ENCODE data around the gene DIRAS1. TPM values are rescaled to one million over a fixed set of nuclear protein-coding genes. Genes with fewer than 3 reads are reported as not detected.

The DIRAS1 gene
- total and polyA plus RNA-seq, 4 experiments from 2014 or later = not detected

- no peak overlapping the region for H3K27ac ChIP-seq (ENCODE audit: low read depth, low read length)
- Mint-ChIP-seq H3K36me3 (peaks cover 0 to 5% of the 10 kb centered on the region in 2 donors), H3K27me3 (peaks cover 17 to 22% of the 10 kb centered on the region in 2 donors), H3K4me3 (peak overlapping the region in 5 of 8 donors; percentile 51 to 69 (median 67)), H3K9me3 (peaks cover 0 to 9% (median 6%) of the 10 kb centered on the region in 8 donors), H3K4me1 (peaks cover 1 to 10% (median 7%) of the 10 kb centered on the region in 4 donors), H3K27ac (no peak overlapping the region)
- H3K4me3 ChIP-seq (ENCODE audit: low read length in 2 of 2) = no peak overlapping the region
- H3K27me3 ChIP-seq (ENCODE audit: insufficient read depth, low read length) = peaks cover 5% of the 10 kb centered on the region
- H3K9me3 ChIP-seq (ENCODE audit: control insufficient read depth in 1 of 2, low read length in 2 of 2) = no peaks in the 10 kb centered on the region
- intact Hi-C loops (cut with micrococcal nuclease) = no loop called here
- no peaks in the 10 kb centered on the region for H3K36me3 ChIP-seq (ENCODE audit: insufficient read depth, low read length)
- POLR2A ChIA-PET (ENCODE audit: partially characterized antibody) = no interaction called here
- CTCF ChIA-PET (ENCODE audit: partially characterized antibody) = no interaction called here
- no peak for DNase-seq
- no peaks in the 10 kb centered on the region for H3K4me1 ChIP-seq (ENCODE audit: insufficient read depth, low read length)
Observed at GRCh38 chr19:2719920-2720776, 1.0 kb downstream of the DIRAS1 start.

- H3K4me3 ChIP-seq (ENCODE audit: low read length in 2 of 2) = no peak overlapping the region
- Mint-ChIP-seq H3K4me1 (peaks cover under 1 to 11% (median 6%) of the 10 kb centered on the region in 4 donors), H3K9me3 (peaks cover 0 to 11% (median 6%) of the 10 kb centered on the region in 8 donors), H3K27ac (no peak overlapping the region), H3K27me3 (peaks cover 15 to 20% of the 10 kb centered on the region in 2 donors), H3K36me3 (peaks cover 0 to 5% of the 10 kb centered on the region in 2 donors), H3K4me3 (no peak overlapping the region)
- no peak overlapping the region for H3K27ac ChIP-seq (ENCODE audit: low read depth, low read length)
- intact Hi-C loops (cut with micrococcal nuclease) = no loop called here
- ChIA-PET CTCF (ENCODE audit: partially characterized antibody) (no interaction called here), POLR2A (ENCODE audit: partially characterized antibody) (no interaction called here)
- H3K36me3 ChIP-seq (ENCODE audit: insufficient read depth, low read length) = no peaks in the 10 kb centered on the region
- DNase-seq = no peak
- H3K27me3 ChIP-seq (ENCODE audit: insufficient read depth, low read length) = peaks cover 5% of the 10 kb centered on the region
- no peaks in the 10 kb centered on the region for H3K4me1 ChIP-seq (ENCODE audit: insufficient read depth, low read length)
- no peaks in the 10 kb centered on the region for H3K9me3 ChIP-seq (ENCODE audit: control insufficient read depth in 1 of 2, low read length in 2 of 2)
Observed at GRCh38 chr19:2719232-2719735, 1.9 kb downstream of the DIRAS1 start.

DNA sequence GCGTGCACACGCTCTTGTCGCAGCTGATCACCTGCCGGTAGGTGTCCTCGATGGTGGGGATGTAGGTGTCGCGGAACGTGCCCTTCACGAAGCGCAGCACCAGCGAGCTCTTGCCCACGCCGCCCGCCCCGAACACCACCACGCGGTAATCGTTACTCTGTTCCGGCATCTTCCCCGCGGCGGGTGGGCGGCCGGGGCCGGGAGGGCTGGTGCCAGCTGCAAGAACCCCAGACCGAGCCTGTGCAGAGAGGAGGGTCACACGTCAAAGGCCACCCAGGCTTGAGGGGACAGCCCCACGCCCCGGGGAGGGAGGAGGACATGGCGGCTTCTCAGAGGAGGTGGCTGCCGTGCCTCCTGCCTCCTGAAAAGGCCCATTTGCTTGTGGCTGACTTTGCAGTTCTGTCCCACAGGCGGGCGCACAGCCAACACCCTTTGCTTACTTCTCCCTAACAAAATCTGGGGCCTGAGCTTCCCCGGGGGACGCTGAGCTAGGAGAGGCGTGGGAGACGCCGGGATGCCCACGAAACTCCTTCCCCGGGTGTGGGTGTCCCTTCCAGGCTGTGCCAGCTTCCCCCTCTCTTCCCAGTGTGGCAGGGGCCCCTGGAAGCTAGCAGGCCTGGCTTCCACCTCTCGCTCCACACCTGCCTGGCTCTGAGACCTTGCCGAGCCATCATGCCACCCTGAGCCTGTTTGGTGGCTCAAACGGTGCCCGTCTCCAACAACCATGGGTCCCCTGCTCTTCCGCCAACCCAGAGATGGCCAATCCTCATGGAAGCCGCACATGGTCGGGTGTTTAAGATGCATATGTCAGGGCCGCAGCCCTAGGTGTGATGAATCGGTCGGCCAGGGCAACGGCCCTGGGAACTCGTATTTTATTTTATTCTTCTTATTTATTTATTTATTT, 3.3 kb downstream of the DIRAS1 start:
- H3K36me3 ChIP-seq (ENCODE audit: insufficient read depth, low read length) = no peaks in the 10 kb centered on the region
- Mint-ChIP-seq H3K4me1 (peaks cover 0 to 11% (median 6%) of the 10 kb centered on the region in 4 donors), H3K4me3 (no peak overlapping the region), H3K36me3 (peaks cover 0 to 5% of the 10 kb centered on the region in 2 donors), H3K27me3 (peaks cover 13 to 17% of the 10 kb centered on the region in 2 donors), H3K9me3 (peaks cover 0 to 11% (median 6%) of the 10 kb centered on the region in 8 donors), H3K27ac (no peak overlapping the region)
- peaks cover 5% of the 10 kb centered on the region for H3K27me3 ChIP-seq (ENCODE audit: insufficient read depth, low read length)
- H3K9me3 ChIP-seq (ENCODE audit: control insufficient read depth in 1 of 2, low read length in 2 of 2) = no peaks in the 10 kb centered on the region
- no peak overlapping the region for H3K4me3 ChIP-seq (ENCODE audit: low read length in 2 of 2)
- H3K27ac ChIP-seq (ENCODE audit: low read depth, low read length) = no peak overlapping the region
- no peak for DNase-seq
- intact Hi-C loops (cut with micrococcal nuclease) = no loop called here
- ChIA-PET POLR2A (ENCODE audit: partially characterized antibody) (interaction anchor here (1.0 kb wide), 1 partner anchor 16 kb away, joined by 3 read pairs; the partner anchor contains the start of gene GNG7), CTCF (ENCODE audit: partially characterized antibody) (no interaction called here)
- no peaks in the 10 kb centered on the region for H3K4me1 ChIP-seq (ENCODE audit: insufficient read depth, low read length)

- no peak overlapping the region for H3K27ac Mint-ChIP-seq
- intact Hi-C loops (cut with micrococcal nuclease) = no loop called here
- POLR2A ChIA-PET (ENCODE audit: partially characterized antibody) = interaction anchor here (1.0 kb wide), 1 partner anchor 15 kb away, joined by 3 read pairs; the partner anchor contains the start of gene GNG7
- Histone ChIP-seq H3K36me3 (ENCODE audit: insufficient read depth, low read length) (no peaks in the 10 kb centered on the region), H3K27me3 (ENCODE audit: insufficient read depth, low read length) (peaks cover 2% of the 10 kb centered on the region), H3K9me3 (ENCODE audit: control insufficient read depth in 1 of 2, low read length in 2 of 2) (no peaks in the 10 kb centered on the region), H3K4me3 (ENCODE audit: low read length in 2 of 2) (no peak overlapping the region), H3K4me1 (ENCODE audit: insufficient read depth, low read length) (no peaks in the 10 kb centered on the region), H3K27ac (ENCODE audit: low read depth, low read length) (no peak overlapping the region)
- DNase-seq = no peak
- H3K36me3 Mint-ChIP-seq = peaks cover 0 to 5% of the 10 kb centered on the region in 2 donors
- CTCF ChIA-PET (ENCODE audit: partially characterized antibody) = no interaction called here
- no peak overlapping the region for H3K4me3 Mint-ChIP-seq
- H3K4me1 Mint-ChIP-seq = peaks cover 0 to 11% (median 6%) of the 10 kb centered on the region in 4 donors
- peaks cover 0 to 11% (median 6%) of the 10 kb centered on the region in 8 donors for H3K9me3 Mint-ChIP-seq
- H3K27me3 Mint-ChIP-seq = peaks cover 10 to 17% of the 10 kb centered on the region in 2 donors
Observed at GRCh38 chr19:2716722-2717637, 4.2 kb downstream of the DIRAS1 start.

DNA sequence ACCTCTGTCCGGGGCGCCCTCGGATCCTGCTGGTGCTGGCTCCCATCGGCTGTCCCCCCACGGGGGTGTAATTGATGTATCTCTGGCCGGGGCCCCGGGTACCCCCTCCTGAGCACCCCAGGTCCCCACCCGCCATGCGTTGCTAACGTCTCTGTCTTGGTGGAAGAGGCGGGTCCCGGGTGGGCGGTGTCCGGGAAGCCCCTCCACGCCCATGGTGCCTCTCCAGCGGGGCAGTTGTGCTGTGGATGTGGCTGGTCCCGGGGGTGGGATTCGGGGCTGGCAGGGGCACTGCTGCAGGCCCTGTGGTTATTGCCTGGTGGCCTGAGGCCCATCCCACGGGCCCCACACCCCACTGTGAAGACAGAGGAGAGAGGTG, 4.9 kb downstream of the DIRAS1 start:
- Histone ChIP-seq H3K4me1 (ENCODE audit: insufficient read depth, low read length) (no peaks in the 10 kb centered on the region), H3K4me3 (ENCODE audit: low read length in 2 of 2) (no peak overlapping the region), H3K27ac (ENCODE audit: low read depth, low read length) (no peak overlapping the region), H3K9me3 (ENCODE audit: control insufficient read depth in 1 of 2, low read length in 2 of 2) (no peaks in the 10 kb centered on the region), H3K27me3 (ENCODE audit: insufficient read depth, low read length) (no peaks in the 10 kb centered on the region), H3K36me3 (ENCODE audit: insufficient read depth, low read length) (no peaks in the 10 kb centered on the region)
- ChIA-PET CTCF (ENCODE audit: partially characterized antibody) (no interaction called here), POLR2A (ENCODE audit: partially characterized antibody) (no interaction called here)
- Mint-ChIP-seq H3K4me1 (peaks cover 0 to 11% (median 5%) of the 10 kb centered on the region in 4 donors), H3K27me3 (peaks cover 8 to 16% of the 10 kb centered on the region in 2 donors), H3K27ac (no peak overlapping the region), H3K9me3 (peaks cover 0 to 11% (median 6%) of the 10 kb centered on the region in 8 donors), H3K36me3 (peaks cover 0 to 5% of the 10 kb centered on the region in 2 donors), H3K4me3 (no peak overlapping the region)
- DNase-seq = no peak
- intact Hi-C loops (cut with micrococcal nuclease) = no loop called here

- Mint-ChIP-seq H3K27me3 (peaks cover 8 to 16% of the 10 kb centered on the region in 2 donors), H3K36me3 (peaks cover 0 to 5% of the 10 kb centered on the region in 2 donors), H3K4me1 (peaks cover 0 to 11% (median 5%) of the 10 kb centered on the region in 4 donors), H3K27ac (no peak overlapping the region), H3K4me3 (no peak overlapping the region), H3K9me3 (peaks cover 0 to 11% (median 6%) of the 10 kb centered on the region in 8 donors)
- Histone ChIP-seq H3K4me1 (ENCODE audit: insufficient read depth, low read length) (no peaks in the 10 kb centered on the region), H3K4me3 (ENCODE audit: low read length in 2 of 2) (no peak overlapping the region), H3K27ac (ENCODE audit: low read depth, low read length) (no peak overlapping the region), H3K36me3 (ENCODE audit: insufficient read depth, low read length) (no peaks in the 10 kb centered on the region), H3K9me3 (ENCODE audit: control insufficient read depth in 1 of 2, low read length in 2 of 2) (no peaks in the 10 kb centered on the region), H3K27me3 (ENCODE audit: insufficient read depth, low read length) (no peaks in the 10 kb centered on the region)
- intact Hi-C loops (cut with micrococcal nuclease) = no loop called here
- DNase-seq = no peak
- ChIA-PET POLR2A (ENCODE audit: partially characterized antibody) (no interaction called here), CTCF (ENCODE audit: partially characterized antibody) (no interaction called here)
Observed at GRCh38 chr19:2715470-2716274, 5.5 kb downstream of the DIRAS1 start.

Measured in CD4-positive, alpha-beta memory T cell (primary cell).